WI38 (cell line): ENCODE results near the gene ZBTB11.
"Not testable (repeated sequence)": the region's sequence is repeated elsewhere in the genome, so short reads cannot be mapped to it uniquely, and the experiment has no call there.

ENCODE experiments used
- H3K4me3 ChIP-seq: 2 replicates; pipeline ENCODE4 v1.5.1; 2011; ENCODE audit warnings: low read depth, mild to moderate bottlenecking, control low read depth, low read length
- TF ChIP-seq, protein P1 (sequence below): IDR thresholded peaks from 2 replicates; pipeline ENCODE4 v1.5.1; 2012; ENCODE audit warnings: low read depth, mild to moderate bottlenecking, control low read depth, low read length

ZBTB11 gene

DNA sequence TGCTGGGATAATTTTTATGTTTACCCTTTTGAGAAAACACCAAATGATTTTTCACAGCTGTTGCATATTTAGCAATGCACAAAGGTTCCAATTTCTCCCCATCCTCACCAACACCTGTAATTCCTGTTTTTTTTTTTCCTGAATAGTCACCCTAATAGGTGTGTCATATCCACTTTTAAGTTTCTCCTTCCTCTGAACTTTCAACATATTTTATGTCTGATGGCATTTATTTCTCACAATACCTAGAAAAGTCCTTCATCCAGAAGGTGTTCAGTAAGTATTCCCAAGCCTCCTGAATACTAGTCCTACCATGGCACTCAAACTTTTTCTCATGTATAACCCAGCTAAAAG is 8.1 kb upstream of the ZBTB11 start:
- TF ChIP-seq, protein P1, sequence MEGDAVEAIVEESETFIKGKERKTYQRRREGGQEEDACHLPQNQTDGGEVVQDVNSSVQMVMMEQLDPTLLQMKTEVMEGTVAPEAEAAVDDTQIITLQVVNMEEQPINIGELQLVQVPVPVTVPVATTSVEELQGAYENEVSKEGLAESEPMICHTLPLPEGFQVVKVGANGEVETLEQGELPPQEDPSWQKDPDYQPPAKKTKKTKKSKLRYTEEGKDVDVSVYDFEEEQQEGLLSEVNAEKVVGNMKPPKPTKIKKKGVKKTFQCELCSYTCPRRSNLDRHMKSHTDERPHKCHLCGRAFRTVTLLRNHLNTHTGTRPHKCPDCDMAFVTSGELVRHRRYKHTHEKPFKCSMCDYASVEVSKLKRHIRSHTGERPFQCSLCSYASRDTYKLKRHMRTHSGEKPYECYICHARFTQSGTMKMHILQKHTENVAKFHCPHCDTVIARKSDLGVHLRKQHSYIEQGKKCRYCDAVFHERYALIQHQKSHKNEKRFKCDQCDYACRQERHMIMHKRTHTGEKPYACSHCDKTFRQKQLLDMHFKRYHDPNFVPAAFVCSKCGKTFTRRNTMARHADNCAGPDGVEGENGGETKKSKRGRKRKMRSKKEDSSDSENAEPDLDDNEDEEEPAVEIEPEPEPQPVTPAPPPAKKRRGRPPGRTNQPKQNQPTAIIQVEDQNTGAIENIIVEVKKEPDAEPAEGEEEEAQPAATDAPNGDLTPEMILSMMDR = no peak
- peak overlapping the region; percentile 85 for H3K4me3 ChIP-seq

DNA sequence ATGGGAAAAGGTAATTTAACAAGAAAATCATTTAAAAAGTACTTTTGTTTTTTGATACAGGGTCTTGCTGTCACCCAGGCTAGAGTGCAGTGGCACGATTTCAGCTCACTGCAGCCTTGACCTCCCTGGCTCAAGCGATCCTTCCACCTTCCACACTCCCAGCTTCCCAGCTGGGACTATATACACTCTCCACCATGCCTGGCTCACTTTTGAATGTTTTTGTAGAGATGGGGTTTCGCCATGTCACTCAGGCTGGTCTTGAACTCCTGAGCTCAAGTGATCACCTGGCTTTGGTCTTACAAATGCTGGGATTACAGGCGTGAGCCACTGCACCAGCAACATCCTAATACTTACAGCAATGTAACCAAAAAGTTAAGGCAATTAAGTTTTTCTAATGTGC is 3.5 kb upstream of the ZBTB11 start:
- TF ChIP-seq, protein P1 = no peak
- H3K4me3 ChIP-seq = no peak overlapping the region

DNA sequence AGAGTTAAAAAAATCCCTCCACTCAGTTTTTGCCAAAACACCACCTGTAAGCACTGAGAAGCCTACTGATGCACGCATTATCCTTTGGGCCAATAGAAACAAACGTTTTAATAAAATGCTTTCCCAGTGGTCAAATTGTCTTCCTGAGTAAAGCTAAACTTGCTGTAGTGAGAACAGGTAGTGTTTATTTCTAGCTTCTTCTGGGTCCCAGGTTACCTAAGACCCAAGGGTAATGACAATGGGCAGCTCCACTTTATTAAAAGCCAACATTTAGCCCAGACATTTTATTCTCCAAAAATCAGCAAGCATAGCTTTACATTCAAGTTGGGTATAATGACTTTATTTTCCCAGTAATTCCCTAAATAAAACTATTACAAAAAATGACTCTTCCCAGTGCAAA is 1.9 kb upstream of the ZBTB11 start:
- H3K4me3 ChIP-seq = not testable (repeated sequence)

DNA sequence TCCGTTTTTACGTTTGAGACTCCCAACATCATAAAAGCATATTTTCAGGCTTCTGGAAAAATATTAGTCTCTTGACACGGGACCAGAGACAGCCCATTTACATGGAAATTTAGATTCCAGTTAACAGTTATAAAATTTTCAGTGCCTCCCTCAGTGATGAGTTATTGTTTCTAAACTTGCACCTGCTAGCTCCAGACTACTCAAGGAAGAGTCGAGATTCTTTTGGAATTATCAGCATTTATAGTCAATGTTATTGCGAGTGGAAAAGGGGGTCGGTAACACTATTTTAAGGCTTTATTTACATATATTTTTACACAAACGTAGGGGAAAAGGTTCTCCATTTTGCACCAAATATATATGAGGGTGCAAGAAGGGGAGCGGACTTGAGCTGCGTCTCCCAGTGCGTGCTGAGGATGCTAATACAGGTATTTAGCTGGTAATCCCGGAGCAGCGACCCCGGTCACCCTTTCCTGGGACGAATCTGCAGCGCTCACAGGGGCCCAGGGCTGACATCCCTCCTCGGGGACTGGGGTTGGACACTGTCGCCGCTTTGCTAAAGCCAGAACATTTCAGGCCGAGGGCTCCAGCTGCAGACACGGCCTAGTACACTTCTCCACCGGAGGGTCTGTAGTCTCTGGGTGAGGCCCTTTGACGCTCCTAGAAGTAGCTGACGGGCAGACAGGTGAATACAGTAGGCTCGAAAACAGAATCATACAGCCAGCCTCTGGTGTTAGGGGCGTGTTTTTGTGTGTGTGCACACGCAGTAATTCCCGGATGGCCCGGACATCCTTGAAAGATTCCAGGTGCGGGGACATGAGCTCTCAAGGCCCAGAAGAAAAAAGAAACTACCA is 729 bp upstream of the ZBTB11 start:
- peak overlapping the region; percentile 54 for H3K4me3 ChIP-seq
- TF ChIP-seq, protein P1 = no peak

DNA sequence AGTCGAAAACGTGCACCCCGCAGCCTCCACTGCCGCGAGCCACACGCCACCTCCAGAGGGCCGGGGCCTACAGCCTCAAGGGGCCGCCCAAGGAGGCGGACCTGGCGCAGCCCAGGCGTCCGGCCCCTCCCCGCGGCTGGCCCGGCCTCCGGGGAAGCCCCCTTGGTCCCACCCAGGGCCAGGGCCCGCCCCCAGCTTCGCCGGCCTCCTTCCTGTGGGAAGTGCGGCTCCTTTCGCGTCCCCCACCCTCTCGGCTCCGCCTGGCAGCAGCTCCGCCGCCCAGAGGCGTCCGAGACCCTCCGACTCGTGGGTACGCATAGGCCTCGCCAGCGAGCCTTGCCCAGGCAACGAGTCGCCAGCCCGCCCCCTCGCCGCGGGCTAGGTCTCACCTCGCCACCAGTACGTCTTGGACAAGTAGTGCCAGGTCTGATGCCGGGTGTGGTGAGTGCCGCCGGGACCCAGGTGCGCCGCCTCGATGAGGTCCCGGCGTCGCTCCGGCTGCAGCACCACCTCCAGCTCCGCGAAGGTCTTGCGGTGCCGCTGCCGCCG is 642 bp downstream of the ZBTB11 start:
- peak overlapping the region; percentile 85 for H3K4me3 ChIP-seq
- TF ChIP-seq, protein P1 = no peak

DNA sequence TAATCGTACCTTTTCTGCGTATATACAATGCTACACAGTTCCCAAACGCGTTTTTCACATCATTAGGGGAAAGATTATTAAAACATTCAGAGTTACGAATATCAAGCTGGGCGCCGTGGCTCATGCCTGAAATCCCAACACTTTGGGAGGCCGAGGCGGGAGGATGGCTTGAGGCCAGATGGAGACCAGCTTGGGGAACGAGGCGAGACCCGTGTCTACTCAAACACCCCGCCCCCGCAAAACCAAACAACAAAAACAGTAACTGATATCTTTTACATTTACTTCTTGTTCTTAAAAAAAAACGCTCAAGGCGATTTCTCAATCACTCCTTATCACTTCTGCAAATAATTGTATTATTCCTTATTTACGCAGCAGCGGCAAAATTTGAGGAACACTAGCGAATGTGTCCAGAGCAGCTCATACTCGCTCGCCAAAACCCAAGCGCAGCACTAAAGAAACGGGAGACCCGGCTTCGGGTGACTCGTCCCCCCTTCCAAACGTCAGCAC is 1.2 kb downstream of the ZBTB11 start:
- TF ChIP-seq, protein P1 = no peak
- H3K4me3 ChIP-seq = peak overlapping the region; percentile 85

DNA sequence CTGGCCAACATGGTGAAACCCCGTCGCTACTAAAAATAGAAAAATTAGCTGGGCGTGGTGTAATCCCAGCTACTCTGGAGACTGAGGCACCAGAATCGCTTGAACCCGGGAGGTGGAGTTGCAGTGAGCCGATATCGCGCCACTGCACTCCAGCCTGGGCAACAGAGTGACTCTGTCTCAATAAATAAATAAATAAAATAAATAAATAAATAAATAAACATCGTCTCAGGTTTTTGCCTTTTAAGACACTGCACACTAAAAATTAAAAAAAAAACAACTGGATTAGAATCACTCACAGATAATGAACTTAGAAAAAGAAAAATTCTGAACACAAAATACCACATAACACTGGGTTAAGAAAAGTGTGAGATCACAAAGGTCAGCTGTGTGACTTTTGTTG is 2.4 kb downstream of the ZBTB11 start:
- TF ChIP-seq, protein P1 = no peak
- no peak overlapping the region for H3K4me3 ChIP-seq
